Endothelial cell of umbilical vein (primary cell): ENCODE results near the gene TMIGD3. TPM values are rescaled to one million over a fixed set of nuclear protein-coding genes. Genes with fewer than 3 reads are reported as not detected.

ENCODE experiments used
- BruUV-seq: library from RNA; stranded (reverse); fragments of 400-500 nt; replicated peaks from 2 replicates; lab custom pipeline; 2021; lab: Mats Ljungman, UMichigan
- CTCF ChIA-PET: fragments of 300-600, 350-600 bp; sonication (Branson Sonifier 250); formaldehyde crosslinking; loops from one replicate; lab custom pipeline; 2021; ENCODE audit warnings: antibody characterized with exemption, inconsistent platforms; lab: Charles Lee
- POLR2A ChIA-PET: fragments of 300-600, 350-600 bp; sonication (Branson Sonifier 250); formaldehyde crosslinking; loops from one replicate; lab custom pipeline; 2021; ENCODE audit warnings: antibody characterized with exemption, inconsistent platforms; lab: Charles Lee
- DNase-seq: peaks from one replicate; pipeline ENCODE4 v3.0.0-alpha.2; 2011; ENCODE audit warnings: low read depth, low spot score
- FAIRE-seq: peaks from 2 replicates; lab custom pipeline; 2011; peaks lifted over from hg19 to GRCh38; lab: Jason Lieb, UNC
- H2AFZ ChIP-seq: 2 replicates; pipeline ENCODE4 v1.6.0; 2012; ENCODE audit warnings: low read depth, low read length, control low read depth, inconsistent platforms
- H3K27ac ChIP-seq: 2 replicates; pipeline ENCODE4 v1.5.1; 2011; ENCODE audit warnings: low read depth, mild to moderate bottlenecking, control low read depth, low read length, moderate library complexity; ENCODE audit not compliant: insufficient read depth
- H3K27me3 ChIP-seq, 2 experiments: 2 replicates each; pipeline versions ENCODE4 v1.6.0 to v1.6.1; 2011; ENCODE audit warnings: low read length in 2 of 2, mixed read lengths in 1 of 2; ENCODE audit not compliant: control insufficient read depth in 2 of 2, insufficient read depth in 2 of 2
- H3K36me3 ChIP-seq, 2 experiments: 2 replicates in 1 of 2; 3 replicates in 1 of 2; pipeline ENCODE4 v1.5.1; 2011; ENCODE audit warnings: low read length in 2 of 2, mild to moderate bottlenecking in 1 of 2, moderate library complexity in 1 of 2; ENCODE audit not compliant: control insufficient read depth in 2 of 2, insufficient read depth in 2 of 2; ENCODE audit errors: extremely low read depth in 1 of 2
- H3K4me1 ChIP-seq: 3 replicates; pipeline ENCODE4 v1.5.1; 2011; ENCODE audit warnings: mild to moderate bottlenecking, low read length; ENCODE audit not compliant: control insufficient read depth, insufficient read depth; ENCODE audit errors: extremely low read depth
- H3K4me2 ChIP-seq: 2 replicates; pipeline ENCODE4 v1.6.1; 2011; ENCODE audit warnings: low read length, control low read depth, mixed read lengths; ENCODE audit not compliant: insufficient read depth
- H3K4me3 ChIP-seq, 3 experiments: fragments of 200-600 bp in 1 of 3; sonication (generic), shearing (Covaris generic) in 1 of 3; replicated peaks in 1 of 3; 2 replicates each; pipeline ENCODE4 v1.5.1; 2011 to 2016; ENCODE audit warnings: control low read depth in 3 of 3, low read length in 3 of 3, mild to moderate bottlenecking in 2 of 3, inconsistent platforms in 1 of 3, low read depth in 1 of 3, moderate library complexity in 1 of 3; ENCODE audit not compliant: insufficient read depth in 1 of 3
- H3K79me2 ChIP-seq: 2 replicates; pipeline ENCODE4 v1.6.0; 2012; ENCODE audit warnings: low read length, inconsistent platforms; ENCODE audit not compliant: control insufficient read depth, insufficient read depth
- H3K9ac ChIP-seq: replicated peaks from 2 replicates; pipeline ENCODE3; 2011; ENCODE audit warnings: low read length, control low read depth; ENCODE audit not compliant: insufficient read depth; ENCODE audit errors: extremely low read depth
- H3K9me1 ChIP-seq: replicated peaks from 3 replicates; pipeline ENCODE4 v1.6.0; 2011; ENCODE audit warnings: mild to moderate bottlenecking, low read length; ENCODE audit not compliant: control insufficient read depth, insufficient read depth; ENCODE audit errors: extremely low read depth
- H3K9me3 ChIP-seq: replicated peaks from 2 replicates; pipeline ENCODE4 v1.5.1; 2012; ENCODE audit warnings: low read length, inconsistent platforms; ENCODE audit not compliant: control insufficient read depth, insufficient read depth
- H4K20me1 ChIP-seq: replicated peaks from 2 replicates; pipeline ENCODE3; 2011; ENCODE audit warnings: mild to moderate bottlenecking, low read length; ENCODE audit not compliant: control insufficient read depth, insufficient read depth; ENCODE audit errors: extremely low read depth
- EZH2 ChIP-seq: IDR thresholded peaks from 2 replicates; pipeline ENCODE4 v1.6.1; 2012; ENCODE audit warnings: borderline replicate concordance, low read depth, mild to moderate bottlenecking, moderate library complexity, low read length, inconsistent platforms; ENCODE audit not compliant: severe bottlenecking
- FOS ChIP-seq: IDR thresholded peaks from 2 replicates; pipeline ENCODE4 v1.6.1; 2011; ENCODE audit warnings: mild to moderate bottlenecking, low read length, moderate library complexity, borderline replicate concordance; ENCODE audit not compliant: insufficient read depth
- GATA2 ChIP-seq: IDR thresholded peaks from 2 replicates; pipeline ENCODE4 v1.7.0; 2011; ENCODE audit warnings: low read depth, mild to moderate bottlenecking, moderate library complexity, mixed read lengths, low read length; ENCODE audit not compliant: insufficient read length, insufficient read depth
- JUN ChIP-seq: IDR thresholded peaks from 2 replicates; pipeline ENCODE4 v1.6.1; 2011; ENCODE audit warnings: borderline replicate concordance, low read depth; ENCODE audit not compliant: insufficient read length, insufficient read depth
- MYC ChIP-seq: IDR thresholded peaks from one replicate; pipeline ENCODE4 v1.6.1; 2011; ENCODE audit warnings: mild to moderate bottlenecking, low read depth, low read length
- POLR2A ChIP-seq: IDR thresholded peaks from 2 replicates; pipeline ENCODE4 v1.6.1; 2012; ENCODE audit warnings: low read depth, mild to moderate bottlenecking, control low read depth, low read length
- POLR2AphosphoS5 ChIP-seq: IDR thresholded peaks from 2 replicates; pipeline ENCODE4 v1.6.1; 2012; ENCODE audit warnings: low read depth, mild to moderate bottlenecking, control low read depth, low read length, moderate library complexity; ENCODE audit not compliant: insufficient read depth
- dilution Hi-C: fragments of 300-500 bp; cut with MboI; formaldehyde crosslinking; loops from one replicate; pipeline ENCODE4 v1.15.0; 2019; ENCODE audit warnings: low sequenced_read_pairs; ENCODE audit not compliant: extremely low pct_ligation_motif_present
- intact Hi-C: fragments of 100-400 bp; cut with micrococcal nuclease; formaldehyde crosslinking; loops from one replicate; pipeline ENCODE4 v1.10.0; 2022
- polyA plus RNA-seq, 4 experiments: library from polyadenylated mRNA; depleted of rRNA in 3 of 4; stranded (reverse) in 3 of 4; unstranded in 1 of 4; fragments of >200 nt; gene quantifications; 2 replicates each; pipeline versions ENCODE4 v1.2.1 to v1.2.3, GENCODE V29; 2011 to 2012; ENCODE audit warnings: missing spikeins in 1 of 4
- total RNA-seq: library from RNA; stranded (reverse); gene quantifications from 2 replicates; pipeline ENCODE4 v1.2.3, GENCODE V29; 2021
- TF ChIP-seq, protein P1 (sequence below), 2 donors: IDR thresholded peaks; 1 replicate in 1 of 2; 2 replicates in 1 of 2; pipeline ENCODE4 v1.5.1; 2011; ENCODE audit warnings: low read length in 2 of 2, mild to moderate bottlenecking in 2 of 2, moderate library complexity in 2 of 2, control low read depth in 1 of 2, inconsistent platforms in 1 of 2, low read depth in 1 of 2; ENCODE audit not compliant: insufficient read depth in 1 of 2; ENCODE audit errors: extremely low read depth in 1 of 2
- TF ChIP-seq, protein P2 (sequence below): IDR thresholded peaks from 2 replicates; pipeline ENCODE4 v1.6.1; 2011; ENCODE audit not compliant: insufficient read depth, insufficient read length

The TMIGD3 gene
- total and polyA plus RNA-seq, 2 donors (not counting 3 experiments of a cell fraction or from before 2014, with no cell fraction given): 0.07 to 0.49 TPM

DNA sequence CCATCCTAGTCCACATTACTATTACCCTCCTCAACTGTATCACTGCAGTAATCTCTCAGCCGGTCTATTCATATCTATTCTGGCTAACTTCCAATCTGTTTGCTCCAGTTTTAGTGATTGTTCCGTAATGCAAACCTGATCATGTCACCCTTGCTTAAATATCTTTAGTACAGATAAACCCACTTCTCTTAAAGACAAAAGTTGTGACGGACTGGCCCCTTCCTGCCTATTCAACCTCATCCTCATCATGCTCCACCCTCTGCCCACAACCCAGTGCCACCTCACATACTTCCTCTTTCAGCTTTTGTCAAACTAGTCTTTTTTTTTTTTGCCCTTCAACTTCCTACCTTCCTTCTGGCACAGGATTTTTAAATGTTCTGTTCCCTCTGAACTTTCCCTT, 32.4 kb downstream of the TMIGD3 start:
- H3K27ac ChIP-seq: no peak overlapping the region
- TF ChIP-seq GATA2 (no peak), FOS (no peak), JUN (no peak), MYC (no peak), EZH2 (no peak), POLR2A (no peak), POLR2AphosphoS5 (no peak)
- TF ChIP-seq, protein P1, sequence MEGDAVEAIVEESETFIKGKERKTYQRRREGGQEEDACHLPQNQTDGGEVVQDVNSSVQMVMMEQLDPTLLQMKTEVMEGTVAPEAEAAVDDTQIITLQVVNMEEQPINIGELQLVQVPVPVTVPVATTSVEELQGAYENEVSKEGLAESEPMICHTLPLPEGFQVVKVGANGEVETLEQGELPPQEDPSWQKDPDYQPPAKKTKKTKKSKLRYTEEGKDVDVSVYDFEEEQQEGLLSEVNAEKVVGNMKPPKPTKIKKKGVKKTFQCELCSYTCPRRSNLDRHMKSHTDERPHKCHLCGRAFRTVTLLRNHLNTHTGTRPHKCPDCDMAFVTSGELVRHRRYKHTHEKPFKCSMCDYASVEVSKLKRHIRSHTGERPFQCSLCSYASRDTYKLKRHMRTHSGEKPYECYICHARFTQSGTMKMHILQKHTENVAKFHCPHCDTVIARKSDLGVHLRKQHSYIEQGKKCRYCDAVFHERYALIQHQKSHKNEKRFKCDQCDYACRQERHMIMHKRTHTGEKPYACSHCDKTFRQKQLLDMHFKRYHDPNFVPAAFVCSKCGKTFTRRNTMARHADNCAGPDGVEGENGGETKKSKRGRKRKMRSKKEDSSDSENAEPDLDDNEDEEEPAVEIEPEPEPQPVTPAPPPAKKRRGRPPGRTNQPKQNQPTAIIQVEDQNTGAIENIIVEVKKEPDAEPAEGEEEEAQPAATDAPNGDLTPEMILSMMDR (IDR thresholded peaks at IDR 0.05; ENCODE audit: extremely low read depth in 1 of 2, insufficient read depth in 1 of 2, low read depth in 1 of 2, low read length in 2 of 2): no peak
- TF ChIP-seq, protein P2, sequence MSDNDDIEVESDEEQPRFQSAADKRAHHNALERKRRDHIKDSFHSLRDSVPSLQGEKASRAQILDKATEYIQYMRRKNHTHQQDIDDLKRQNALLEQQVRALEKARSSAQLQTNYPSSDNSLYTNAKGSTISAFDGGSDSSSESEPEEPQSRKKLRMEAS: no peak
- no peak overlapping the region for H2AFZ ChIP-seq
- dilution Hi-C loops (no loop called here), intact Hi-C loops (no loop called here)
- no peaks in the 10 kb centered on the region for H3K27me3 ChIP-seq
- peaks cover 13% of the 10 kb centered on the region for H3K4me1 ChIP-seq
- no peaks in the 10 kb centered on the region for H3K9me3 ChIP-seq
- ChIA-PET CTCF (no interaction called here), POLR2A (no interaction called here)
- no peaks in the 10 kb centered on the region for H3K9me1 ChIP-seq
- H3K4me2 ChIP-seq: no peak overlapping the region
- H4K20me1 ChIP-seq: no peaks in the 10 kb centered on the region
- DNase-seq (no peak), FAIRE-seq (no peak)
- no TSS peak for BruUV-seq
- H3K79me2 ChIP-seq: no peaks in the 10 kb centered on the region
- H3K36me3 ChIP-seq: no peaks in the 10 kb centered on the region
- no peak overlapping the region for H3K4me3 ChIP-seq
- no peak overlapping the region for H3K9ac ChIP-seq
